HCT116 (cell line): Measurements from ENCODE around the gene FGF1. TPM values are rescaled to one million over a fixed set of nuclear protein-coding genes. Genes with fewer than 3 reads are reported as not detected.

Experiments
- ATAC-seq: fragments of 200-7000 bp; cut with Tn5 transposase; 2 replicates; pipeline ENCODE4 v1.9.1; 2020; ENCODE audit warnings: mild to moderate bottlenecking, moderate library complexity
- BruUV-seq: library from RNA; stranded (reverse); fragments of 400-500 nt; replicated peaks from 2 replicates; lab custom pipeline; 2021; lab: Mats Ljungman, UMichigan
- CTCF ChIA-PET: fragments of 300-600 bp; sonication (Branson Sonifier 250); formaldehyde crosslinking; loops from one replicate; lab custom pipeline; 2021; ENCODE audit warnings: antibody characterized with exemption; lab: Charles Lee
- POLR2A ChIA-PET: fragments of 300-600, 350-600 bp; sonication (Branson Sonifier 250); formaldehyde crosslinking; loops from one replicate; lab custom pipeline; 2021; ENCODE audit warnings: antibody characterized with exemption; lab: Charles Lee
- RAD21 ChIA-PET, 2 experiments: fragments of 300-600 bp; sonication (Branson Sonifier 250); formaldehyde crosslinking; loops; one replicate each; lab custom pipeline; 2023; ENCODE audit warnings: low total read pairs in 2 of 2; ENCODE audit not compliant: uncharacterized antibody in 2 of 2, unreplicated experiment in 2 of 2, low non-redundant PET in 1 of 2; lab: Charles Lee
- DNase-seq: peaks from one replicate; pipeline ENCODE4 v3.0.0-alpha.2; 2010; ENCODE audit warnings: low read depth, low spot score
- H2AFZ ChIP-seq: fragments of 200-600 bp; shearing (Covaris generic), sonication (generic); 2 replicates; pipeline ENCODE4 v1.6.1; 2017; ENCODE audit warnings: low read depth, mixed run types, mixed read lengths, antibody characterized with exemption, low read length; ENCODE audit not compliant: poor library complexity, severe bottlenecking
- H3K27ac ChIP-seq: 2 replicates; pipeline ENCODE4 v1.5.1; 2012; ENCODE audit warnings: low read depth, low read length
- H3K27me3 ChIP-seq: fragments of 200-600 bp; sonication (generic); 2 replicates; pipeline ENCODE4 v1.6.1; 2016; ENCODE audit warnings: mixed run types, low read length, mixed read lengths; ENCODE audit not compliant: insufficient read depth
- H3K36me3 ChIP-seq, 2 experiments: fragments of 200-500 bp in 1 of 2; fragments of 200-600 bp in 1 of 2; sonication (Bioruptor generic) in 1 of 2; sonication (generic) in 1 of 2; 2 replicates each; pipeline versions ENCODE4 v1.5.1 to v1.6.1; 2014 to 2016; ENCODE audit warnings: low read length in 2 of 2, inconsistent platforms in 1 of 2, mixed read lengths in 1 of 2, mixed run types in 1 of 2; ENCODE audit not compliant: insufficient read depth in 2 of 2, control insufficient read depth in 1 of 2
- H3K4me1 ChIP-seq, 2 experiments: fragments of 200-600 bp in 1 of 2; sonication (generic) in 1 of 2; 2 replicates each; pipeline versions ENCODE4 v1.5.1 to v1.6.1; 2012 to 2017; ENCODE audit warnings: low read length in 2 of 2, inconsistent platforms in 1 of 2, mild to moderate bottlenecking in 1 of 2, mixed read lengths in 1 of 2, mixed run types in 1 of 2, moderate library complexity in 1 of 2; ENCODE audit not compliant: insufficient read depth in 2 of 2, control insufficient read depth in 1 of 2
- H3K4me2 ChIP-seq: fragments of 200-600 bp; sonication (generic); 2 replicates; pipeline ENCODE4 v1.6.1; 2017; ENCODE audit warnings: mixed run types, low read length, mixed read lengths
- H3K4me3 ChIP-seq, 2 experiments: fragments of 200-600 bp in 1 of 2; sonication (generic) in 1 of 2; replicated peaks in 1 of 2; 2 replicates each; pipeline ENCODE4 v1.5.1; 2011 to 2016; ENCODE audit warnings: low read length in 2 of 2, control low read depth in 1 of 2, low read depth in 1 of 2, mild to moderate bottlenecking in 1 of 2, mixed read lengths in 1 of 2, mixed run types in 1 of 2
- H3K79me2 ChIP-seq: fragments of 200-600 bp; sonication (generic); 2 replicates; pipeline ENCODE4 v1.6.1; 2017; ENCODE audit warnings: mild to moderate bottlenecking, mixed run types, low read length, moderate library complexity, mixed read lengths; ENCODE audit not compliant: insufficient read depth
- H3K9ac ChIP-seq: fragments of 200-600 bp; sonication (generic); 2 replicates; pipeline ENCODE4 v1.6.1; 2016; ENCODE audit warnings: low read length, mixed read lengths
- H3K9me2 ChIP-seq: fragments of 200-600 bp; sonication (generic), shearing (Covaris generic); 2 replicates; pipeline ENCODE4 v1.6.1; 2017; ENCODE audit warnings: mixed run types, mild to moderate bottlenecking, moderate library complexity; ENCODE audit not compliant: insufficient read depth
- H3K9me3 ChIP-seq, 2 experiments: fragments of 200-500 bp in 1 of 2; fragments of 200-600 bp in 1 of 2; sonication (Bioruptor generic) in 1 of 2; sonication (generic) in 1 of 2; 2 replicates each; pipeline ENCODE4 v1.6.1; 2014 to 2017; ENCODE audit warnings: low read length in 2 of 2, mixed read lengths in 2 of 2, inconsistent platforms in 1 of 2, low read depth in 1 of 2, mild to moderate bottlenecking in 1 of 2, mixed run types in 1 of 2, moderate library complexity in 1 of 2; ENCODE audit not compliant: control insufficient read depth in 1 of 2, insufficient read depth in 1 of 2
- H4K20me1 ChIP-seq: fragments of 200-600 bp; sonication (generic), shearing (Covaris generic); 2 replicates; pipeline ENCODE4 v1.6.1; 2017; ENCODE audit warnings: mixed run types, mild to moderate bottlenecking, moderate library complexity; ENCODE audit not compliant: insufficient read depth
- CBX3 ChIP-seq: IDR thresholded peaks from 2 replicates; pipeline ENCODE4 v1.6.1; 2012; ENCODE audit warnings: low read depth
- CEBPB ChIP-seq: IDR thresholded peaks from 2 replicates; pipeline ENCODE4 v1.6.1; 2012; ENCODE audit warnings: low read depth
- EGR1 ChIP-seq: IDR thresholded peaks from 2 replicates; pipeline ENCODE4 v1.6.1; 2012; ENCODE audit warnings: low read depth
- ELF1 ChIP-seq: IDR thresholded peaks from 2 replicates; pipeline ENCODE4 v1.6.1; 2012; ENCODE audit warnings: low read depth, borderline replicate concordance
- EZH2 ChIP-seq: fragments of 200-600 bp; sonication (generic); IDR thresholded peaks from 2 replicates; pipeline ENCODE4 v1.6.1; 2017; ENCODE audit warnings: antibody characterized with exemption, mixed run types
- EZH2phosphoT487 ChIP-seq: fragments of 200-600 bp; IDR thresholded peaks from 2 replicates; pipeline ENCODE4 v1.6.1; 2018; ENCODE audit warnings: antibody characterized with exemption, borderline replicate concordance
- FOSL1 ChIP-seq: IDR thresholded peaks from 2 replicates; pipeline ENCODE4 v1.6.1; 2012; ENCODE audit warnings: low read depth
- JUND ChIP-seq: IDR thresholded peaks from 2 replicates; pipeline ENCODE4 v1.6.1; 2012
- POLR2A ChIP-seq: IDR thresholded peaks from 2 replicates; pipeline ENCODE4 v1.7.0; 2011; ENCODE audit warnings: borderline replicate concordance; ENCODE audit not compliant: insufficient read depth, insufficient read length; ENCODE audit errors: extremely low read depth
- POLR2AphosphoS5 ChIP-seq: IDR thresholded peaks from 2 replicates; pipeline ENCODE4 v1.6.1; 2011; ENCODE audit warnings: mild to moderate bottlenecking, low read depth, low read length, moderate library complexity
- RAD21 ChIP-seq: IDR thresholded peaks from 2 replicates; pipeline ENCODE4 v1.6.1; 2012; ENCODE audit warnings: low read depth, mild to moderate bottlenecking
- SIN3A ChIP-seq: IDR thresholded peaks from 2 replicates; pipeline ENCODE4 v1.6.1; 2012; ENCODE audit warnings: low read depth
- SP1 ChIP-seq: IDR thresholded peaks from 2 replicates; pipeline ENCODE4 v1.6.1; 2012; ENCODE audit warnings: low read depth
- SRF ChIP-seq: IDR thresholded peaks from 2 replicates; pipeline ENCODE4 v1.6.1; 2012; ENCODE audit warnings: low read depth
- TCF7L2 ChIP-seq: IDR thresholded peaks from 2 replicates; pipeline ENCODE4 v1.7.0; 2011; ENCODE audit warnings: borderline replicate concordance, inconsistent platforms; ENCODE audit not compliant: insufficient read depth, insufficient read length; ENCODE audit errors: extremely low read depth
- YY1 ChIP-seq: IDR thresholded peaks from 2 replicates; pipeline ENCODE4 v1.6.1; 2011; ENCODE audit warnings: low read length, low read depth, moderate library complexity, mild to moderate bottlenecking; ENCODE audit not compliant: insufficient replicate concordance; ENCODE audit errors: extremely low read depth
- ZFX ChIP-seq: fragments of 450-650 bp; IDR thresholded peaks from 2 replicates; pipeline ENCODE4 v1.6.1; 2017
- ZNF274 ChIP-seq: fragments of 200-500 bp; sonication (Bioruptor generic); IDR thresholded peaks from 2 replicates; pipeline ENCODE4 v1.6.1; 2014; ENCODE audit warnings: mild to moderate bottlenecking, low read depth, low read length, inconsistent platforms
- intact Hi-C: fragments of 100-400 bp; cut with micrococcal nuclease; formaldehyde crosslinking; loops from 2 replicates; pipeline ENCODE4 v1.10.0; 2022
- total RNA-seq: library from RNA; stranded (reverse); gene quantifications from one replicate; pipeline ENCODE4 v1.2.1, GENCODE V29; 2021; ENCODE audit not compliant: unreplicated experiment
- TF ChIP-seq, protein P1 (sequence below): IDR thresholded peaks from 2 replicates; pipeline ENCODE4 v1.6.1; 2012; ENCODE audit warnings: low read depth
- TF ChIP-seq, protein P2 (sequence below): IDR thresholded peaks from 2 replicates; pipeline ENCODE4 v1.6.1; 2012
- TF ChIP-seq, protein P3 (sequence below), 3 experiments: fragments of 200-600 bp in 1 of 3; sonication (generic) in 1 of 3; IDR thresholded peaks in 2 of 3; conservative IDR thresholded peaks in 1 of 3; 2 replicates each; pipeline ENCODE4 v1.5.1; 2012 to 2017; ENCODE audit warnings: low read depth in 2 of 3, low read length in 2 of 3, antibody characterized with exemption in 1 of 3, borderline replicate concordance in 1 of 3, control low read depth in 1 of 3, mild to moderate bottlenecking in 1 of 3, mixed read lengths in 1 of 3, mixed run types in 1 of 3, moderate library complexity in 1 of 3; ENCODE audit not compliant: insufficient read depth in 1 of 3
- TF ChIP-seq, protein P4 (sequence below): IDR thresholded peaks from 2 replicates; pipeline ENCODE4 v1.6.1; 2011; ENCODE audit warnings: mild to moderate bottlenecking, low read length, moderate library complexity; ENCODE audit not compliant: insufficient replicate concordance; ENCODE audit errors: extremely low read depth

Gene FGF1
- total RNA-seq, 1 experiment from 2014 or later, result not detected

DNA sequence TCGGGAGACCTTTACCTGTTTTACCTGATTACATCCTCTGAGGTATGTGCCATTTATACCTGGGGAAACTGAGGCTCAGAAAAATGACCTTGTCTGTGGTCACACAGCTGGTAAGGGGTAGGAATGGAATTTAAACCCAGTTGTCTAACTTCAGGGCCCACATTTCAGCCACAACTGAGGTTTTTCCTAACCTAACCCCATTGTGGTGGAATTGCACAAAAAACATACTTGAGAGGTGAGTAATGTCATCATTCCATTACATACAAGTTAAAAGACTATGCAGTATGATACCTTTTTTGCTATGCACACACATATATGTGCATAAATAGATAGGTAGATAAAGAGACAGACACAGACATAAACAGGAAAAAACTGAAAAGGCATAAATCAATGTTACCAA is 14.1 kb downstream of the FGF1 start:
- no peaks in the 10 kb centered on the region for H3K9me3 ChIP-seq
- POLR2A ChIA-PET, result no interaction called here
- H3K36me3 ChIP-seq, result no peaks in the 10 kb centered on the region
- H4K20me1 ChIP-seq, result no peaks in the 10 kb centered on the region
- no peak overlapping the region for H3K9ac ChIP-seq
- no peak overlapping the region for H2AFZ ChIP-seq
- no peaks in the 10 kb centered on the region for H3K79me2 ChIP-seq
- H3K4me2 ChIP-seq, result peak overlapping the region; percentile 33; the same call in 1 of the 2 replicates
- no peaks in the 10 kb centered on the region for H3K9me2 ChIP-seq
- no peaks in the 10 kb centered on the region for H3K27me3 ChIP-seq
- H3K4me3 ChIP-seq, result no peak overlapping the region
- RAD21 ChIA-PET, result no interaction called here
- H3K27ac ChIP-seq, result no peak overlapping the region
- ATAC-seq (no peak), DNase-seq (no peak)
- H3K4me1 ChIP-seq, result peaks cover 3 to 12% of the 10 kb centered on the region in 2 experiments; a peak in 3 of 4 replicates
- intact Hi-C loops, result no loop called here
- CTCF ChIA-PET, result interaction anchor here (0.7 kb wide), 1 partner anchor 9 kb away, joined by 4 read pairs; no protein-coding TSS in a partner anchor
- no TSS peak for BruUV-seq
- TF ChIP-seq SRF (no peak), EZH2phosphoT487 (no peak), ZNF274 (no peak), SP1 (peak; percentile 19; the same call in 1 of the 2 replicates), CBX3 (no peak), FOSL1 (peak; percentile 28; the same call in 1 of the 2 replicates), ELF1 (no peak), RAD21 (no peak), YY1 (no peak), EGR1 (no peak), ZFX (no peak), SIN3A (no peak), EZH2 (no peak), POLR2AphosphoS5 (no peak), JUND (peak; percentile 41; the same call in 1 of the 2 replicates), CEBPB (peak; percentile 70), POLR2A (no peak), TCF7L2 (no peak)
- TF ChIP-seq, protein P1, sequence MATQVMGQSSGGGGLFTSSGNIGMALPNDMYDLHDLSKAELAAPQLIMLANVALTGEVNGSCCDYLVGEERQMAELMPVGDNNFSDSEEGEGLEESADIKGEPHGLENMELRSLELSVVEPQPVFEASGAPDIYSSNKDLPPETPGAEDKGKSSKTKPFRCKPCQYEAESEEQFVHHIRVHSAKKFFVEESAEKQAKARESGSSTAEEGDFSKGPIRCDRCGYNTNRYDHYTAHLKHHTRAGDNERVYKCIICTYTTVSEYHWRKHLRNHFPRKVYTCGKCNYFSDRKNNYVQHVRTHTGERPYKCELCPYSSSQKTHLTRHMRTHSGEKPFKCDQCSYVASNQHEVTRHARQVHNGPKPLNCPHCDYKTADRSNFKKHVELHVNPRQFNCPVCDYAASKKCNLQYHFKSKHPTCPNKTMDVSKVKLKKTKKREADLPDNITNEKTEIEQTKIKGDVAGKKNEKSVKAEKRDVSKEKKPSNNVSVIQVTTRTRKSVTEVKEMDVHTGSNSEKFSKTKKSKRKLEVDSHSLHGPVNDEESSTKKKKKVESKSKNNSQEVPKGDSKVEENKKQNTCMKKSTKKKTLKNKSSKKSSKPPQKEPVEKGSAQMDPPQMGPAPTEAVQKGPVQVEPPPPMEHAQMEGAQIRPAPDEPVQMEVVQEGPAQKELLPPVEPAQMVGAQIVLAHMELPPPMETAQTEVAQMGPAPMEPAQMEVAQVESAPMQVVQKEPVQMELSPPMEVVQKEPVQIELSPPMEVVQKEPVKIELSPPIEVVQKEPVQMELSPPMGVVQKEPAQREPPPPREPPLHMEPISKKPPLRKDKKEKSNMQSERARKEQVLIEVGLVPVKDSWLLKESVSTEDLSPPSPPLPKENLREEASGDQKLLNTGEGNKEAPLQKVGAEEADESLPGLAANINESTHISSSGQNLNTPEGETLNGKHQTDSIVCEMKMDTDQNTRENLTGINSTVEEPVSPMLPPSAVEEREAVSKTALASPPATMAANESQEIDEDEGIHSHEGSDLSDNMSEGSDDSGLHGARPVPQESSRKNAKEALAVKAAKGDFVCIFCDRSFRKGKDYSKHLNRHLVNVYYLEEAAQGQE, result no peak
- TF ChIP-seq, protein P2, sequence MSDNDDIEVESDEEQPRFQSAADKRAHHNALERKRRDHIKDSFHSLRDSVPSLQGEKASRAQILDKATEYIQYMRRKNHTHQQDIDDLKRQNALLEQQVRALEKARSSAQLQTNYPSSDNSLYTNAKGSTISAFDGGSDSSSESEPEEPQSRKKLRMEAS, result no peak
- TF ChIP-seq, protein P3, sequence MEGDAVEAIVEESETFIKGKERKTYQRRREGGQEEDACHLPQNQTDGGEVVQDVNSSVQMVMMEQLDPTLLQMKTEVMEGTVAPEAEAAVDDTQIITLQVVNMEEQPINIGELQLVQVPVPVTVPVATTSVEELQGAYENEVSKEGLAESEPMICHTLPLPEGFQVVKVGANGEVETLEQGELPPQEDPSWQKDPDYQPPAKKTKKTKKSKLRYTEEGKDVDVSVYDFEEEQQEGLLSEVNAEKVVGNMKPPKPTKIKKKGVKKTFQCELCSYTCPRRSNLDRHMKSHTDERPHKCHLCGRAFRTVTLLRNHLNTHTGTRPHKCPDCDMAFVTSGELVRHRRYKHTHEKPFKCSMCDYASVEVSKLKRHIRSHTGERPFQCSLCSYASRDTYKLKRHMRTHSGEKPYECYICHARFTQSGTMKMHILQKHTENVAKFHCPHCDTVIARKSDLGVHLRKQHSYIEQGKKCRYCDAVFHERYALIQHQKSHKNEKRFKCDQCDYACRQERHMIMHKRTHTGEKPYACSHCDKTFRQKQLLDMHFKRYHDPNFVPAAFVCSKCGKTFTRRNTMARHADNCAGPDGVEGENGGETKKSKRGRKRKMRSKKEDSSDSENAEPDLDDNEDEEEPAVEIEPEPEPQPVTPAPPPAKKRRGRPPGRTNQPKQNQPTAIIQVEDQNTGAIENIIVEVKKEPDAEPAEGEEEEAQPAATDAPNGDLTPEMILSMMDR (IDR thresholded peaks at IDR 0.05 in 2 of 3, conservative IDR thresholded peaks at IDR 0.05 in 1 of 3; ENCODE audit: borderline replicate concordance in 1 of 3, insufficient read depth in 1 of 3, low read depth in 2 of 3, low read length in 2 of 3), result no peak
- TF ChIP-seq, protein P4, sequence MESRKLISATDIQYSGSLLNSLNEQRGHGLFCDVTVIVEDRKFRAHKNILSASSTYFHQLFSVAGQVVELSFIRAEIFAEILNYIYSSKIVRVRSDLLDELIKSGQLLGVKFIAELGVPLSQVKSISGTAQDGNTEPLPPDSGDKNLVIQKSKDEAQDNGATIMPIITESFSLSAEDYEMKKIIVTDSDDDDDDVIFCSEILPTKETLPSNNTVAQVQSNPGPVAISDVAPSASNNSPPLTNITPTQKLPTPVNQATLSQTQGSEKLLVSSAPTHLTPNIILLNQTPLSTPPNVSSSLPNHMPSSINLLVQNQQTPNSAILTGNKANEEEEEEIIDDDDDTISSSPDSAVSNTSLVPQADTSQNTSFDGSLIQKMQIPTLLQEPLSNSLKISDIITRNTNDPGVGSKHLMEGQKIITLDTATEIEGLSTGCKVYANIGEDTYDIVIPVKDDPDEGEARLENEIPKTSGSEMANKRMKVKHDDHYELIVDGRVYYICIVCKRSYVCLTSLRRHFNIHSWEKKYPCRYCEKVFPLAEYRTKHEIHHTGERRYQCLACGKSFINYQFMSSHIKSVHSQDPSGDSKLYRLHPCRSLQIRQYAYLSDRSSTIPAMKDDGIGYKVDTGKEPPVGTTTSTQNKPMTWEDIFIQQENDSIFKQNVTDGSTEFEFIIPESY, result no peak
